NOMO-1 (cell line): ENCODE measurements around the gene ITCH.
A peak's percentile ranks its signal among the peaks of the same experiment; 100 is the strongest.

Experiments
- DNase-seq, 2 experiments: peaks; one replicate each; lab custom pipeline; 2025; ENCODE audit not compliant: unreplicated experiment in 2 of 2; lab: John Stamatoyannopoulos, UW

ITCH gene

DNA sequence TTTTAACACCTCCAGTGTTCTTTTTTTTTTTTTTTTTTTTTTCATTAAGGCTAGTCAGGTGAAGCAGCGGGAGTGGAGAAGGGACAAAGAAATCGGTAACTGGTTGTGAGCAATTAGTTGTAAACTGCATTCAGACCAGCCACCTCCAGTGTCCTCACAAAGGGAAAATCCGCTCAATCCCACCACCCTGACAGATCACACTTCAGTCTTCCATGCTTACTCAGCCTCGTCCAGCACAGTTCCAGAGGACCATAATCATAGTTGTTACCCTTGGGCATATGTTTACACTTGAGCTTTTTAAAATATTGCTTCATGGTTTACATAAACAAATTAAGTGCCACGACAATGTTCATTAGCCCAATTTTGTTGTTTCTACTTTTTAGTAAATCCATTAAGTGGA, 163.4 kb downstream of the ITCH start:
- DNase-seq: no peak

GRCh38 chr20:34527016-34527415, 163.9 kb downstream of the ITCH start:
- no peak for DNase-seq

- no peak for DNase-seq
These were observed 165.8 kb downstream of the ITCH start for GRCh38 chr20:34528921-34529297.

- DNase-seq: no peak
These were observed 166.7 kb downstream of the ITCH start for GRCh38 chr20:34529742-34530141.

DNA sequence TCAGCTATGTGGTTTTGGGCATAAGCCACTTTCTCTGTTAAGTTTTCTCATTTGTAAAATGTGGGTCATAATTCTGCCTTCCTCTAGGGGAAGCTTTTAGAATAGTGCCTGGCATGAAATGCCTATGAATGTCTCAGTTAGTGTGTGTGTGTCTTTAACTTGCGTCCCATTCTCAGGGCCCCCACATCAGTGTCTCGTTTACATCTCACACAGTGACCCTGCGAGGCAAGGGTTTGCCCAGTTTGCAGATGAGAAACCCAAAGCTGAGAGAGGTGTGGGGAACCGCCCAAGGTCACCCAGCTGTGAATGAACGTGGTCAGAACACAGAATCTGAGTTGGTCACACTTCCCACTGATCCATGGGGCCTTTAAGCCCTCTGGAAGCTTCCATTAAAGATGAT, 167.3 kb downstream of the ITCH start:
- no peak for DNase-seq

GRCh38 chr20:34531608-34532265, 168.7 kb downstream of the ITCH start:
- DNase-seq: no peak

- no peak for DNase-seq
These were observed 169.2 kb downstream of the ITCH start for GRCh38 chr20:34532320-34532719.

DNA sequence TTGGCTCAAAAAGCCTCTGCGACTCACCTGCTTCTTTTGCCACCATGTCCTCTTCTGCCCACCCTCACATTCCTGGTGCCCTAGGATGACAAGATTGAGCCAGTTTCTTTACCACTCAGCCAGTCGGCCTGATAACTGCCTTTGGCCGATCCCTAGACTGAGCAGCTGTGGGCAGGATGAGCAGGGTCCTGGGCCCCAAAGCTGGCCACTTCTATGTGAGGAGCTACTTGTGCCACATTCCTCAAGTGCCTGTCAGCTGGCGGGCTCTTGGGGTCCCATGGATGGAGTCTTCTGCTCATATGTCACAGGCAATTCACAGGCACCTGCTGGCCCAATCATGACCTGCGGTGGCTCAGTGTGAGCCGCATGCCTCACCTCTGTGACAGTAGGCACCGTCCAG, 169.7 kb downstream of the ITCH start:
- DNase-seq: no peak

- DNase-seq: no peak
These were observed 171.5 kb downstream of the ITCH start for GRCh38 chr20:34534391-34535165.

GRCh38 chr20:34535301-34535840, 172.3 kb downstream of the ITCH start:
- DNase-seq: no peak

DNA sequence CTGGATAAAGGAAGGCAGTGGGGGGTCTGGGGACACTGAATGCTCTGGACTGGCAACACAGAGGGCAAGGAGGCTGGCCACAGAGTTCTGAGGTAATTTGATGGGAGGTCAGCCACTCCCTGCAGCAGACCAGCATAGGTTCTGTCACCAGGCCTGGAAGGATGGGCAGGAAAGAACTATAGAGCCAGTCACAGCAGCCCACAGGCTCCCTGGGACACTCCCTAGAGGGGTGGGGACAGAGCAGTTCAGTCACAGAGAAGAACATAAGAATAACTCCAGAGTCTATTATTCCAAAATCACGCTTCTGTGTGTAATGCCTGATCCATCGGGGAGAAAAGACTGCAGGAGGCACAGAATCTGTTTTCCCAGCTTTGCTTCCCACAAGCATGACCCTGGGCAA, 172.8 kb downstream of the ITCH start:
- DNase-seq: no peak

- DNase-seq: no peak
These were observed 173.8 kb downstream of the ITCH start for GRCh38 chr20:34536798-34537394.

GRCh38 chr20:34537651-34538050, 174.6 kb downstream of the ITCH start:
- DNase-seq: no peak

- DNase-seq: peak; percentile 46 to 62
These were observed 175.6 kb downstream of the ITCH start for GRCh38 chr20:34538671-34539123.

- DNase-seq: no peak
These were observed 176.7 kb downstream of the ITCH start for GRCh38 chr20:34539756-34540155.

- DNase-seq: no peak
These were observed 177.7 kb downstream of the ITCH start for GRCh38 chr20:34540596-34541263.

DNA sequence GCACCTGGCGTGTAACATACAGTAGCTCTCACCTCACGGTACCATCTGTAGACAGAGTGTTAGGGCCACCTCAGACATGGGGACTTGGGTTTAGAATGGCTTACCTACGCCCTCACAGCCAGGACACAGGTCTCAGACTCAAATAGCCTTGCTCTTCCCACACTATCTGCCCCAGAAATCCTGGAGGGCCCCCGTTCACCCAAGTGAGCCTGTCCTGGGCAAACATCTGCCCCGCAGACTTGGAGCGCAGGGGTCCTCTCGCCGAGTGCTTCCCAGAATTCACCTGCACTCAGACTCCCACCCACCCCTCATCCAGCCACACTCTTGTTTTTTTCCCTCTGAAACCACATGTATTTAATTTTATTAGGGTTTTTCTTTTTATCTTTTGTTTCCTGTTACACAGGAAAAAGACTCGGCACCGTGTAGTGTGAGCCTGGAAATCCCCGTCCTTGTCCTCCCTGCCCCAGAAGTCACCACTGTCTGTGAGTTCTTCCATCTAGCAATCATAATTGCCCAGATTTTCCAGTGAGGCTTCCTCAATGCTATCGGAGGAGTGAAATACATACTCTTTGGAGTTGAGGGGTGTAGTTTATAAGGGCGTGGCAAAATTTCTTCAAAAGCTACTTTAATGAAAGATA, 178.3 kb downstream of the ITCH start:
- DNase-seq: no peak

GRCh38 chr20:34541917-34542316, 178.8 kb downstream of the ITCH start:
- DNase-seq: no peak

DNA sequence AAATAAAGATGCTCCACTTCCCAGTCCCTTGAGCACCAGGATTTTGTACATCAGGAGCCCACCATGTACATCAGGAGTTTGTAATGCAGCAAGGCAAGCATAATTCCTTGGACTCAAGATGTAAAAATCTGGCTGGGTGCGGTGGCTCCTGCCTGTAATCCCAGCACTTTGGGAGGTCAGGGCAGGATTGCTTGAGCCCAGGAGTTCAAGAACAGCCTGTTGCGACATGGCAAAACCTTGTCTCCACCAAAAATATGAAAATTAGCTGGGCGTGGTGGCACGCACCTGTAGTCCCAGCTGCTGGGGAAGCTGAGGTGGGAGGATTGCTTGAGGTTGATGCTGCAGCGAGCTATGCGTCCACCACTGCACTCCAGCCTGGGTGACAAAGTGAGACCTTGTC, 179.4 kb downstream of the ITCH start:
- no peak for DNase-seq

GRCh38 chr20:34543463-34544056, 180.5 kb downstream of the ITCH start:
- DNase-seq: no peak
